ENCODE measurements around the gene KCNN3.

Gene KCNN3

GRCh38 chr1:154772606-154773506, 97.2 kb downstream of the KCNN3 start:
- DNase-seq (ENCODE audit: insufficient read length) = no peak
- TF ChIP-seq POLR2A (IDR thresholded peaks at IDR 0.05; ENCODE audit: low read depth, low read length) = no peak
- no peak for TF ChIP-seq POLR2AphosphoS5 (IDR thresholded peaks at IDR 0.05; ENCODE audit: low read depth, low read length)
- TF ChIP-seq TAF1 (IDR thresholded peaks at IDR 0.05; ENCODE audit: borderline replicate concordance, low read depth, low read length) = no peak
- FAIRE-seq = peak; percentile 40

- no peak for FAIRE-seq
- TF ChIP-seq POLR2AphosphoS5 (IDR thresholded peaks at IDR 0.05; ENCODE audit: low read depth, low read length) (no peak), POLR2A (IDR thresholded peaks at IDR 0.05; ENCODE audit: low read depth, low read length) (no peak), TAF1 (IDR thresholded peaks at IDR 0.05; ENCODE audit: borderline replicate concordance, low read depth, low read length) (no peak)
- no peak for DNase-seq (ENCODE audit: insufficient read length)
Measured at GRCh38 chr1:154772056-154772455, 98.0 kb downstream of the KCNN3 start.

- DNase-seq (ENCODE audit: insufficient read length) = no peak
- no peak for FAIRE-seq
- TF ChIP-seq TAF1 (IDR thresholded peaks at IDR 0.05; ENCODE audit: borderline replicate concordance, low read depth, low read length) (no peak), POLR2A (IDR thresholded peaks at IDR 0.05; ENCODE audit: low read depth, low read length) (no peak), POLR2AphosphoS5 (IDR thresholded peaks at IDR 0.05; ENCODE audit: low read depth, low read length) (no peak)
Measured at GRCh38 chr1:154770897-154771594, 99.0 kb downstream of the KCNN3 start.

GRCh38 chr1:154769193-154769895, 100.7 kb downstream of the KCNN3 start:
- TF ChIP-seq POLR2AphosphoS5 (IDR thresholded peaks at IDR 0.05; ENCODE audit: low read depth, low read length) (no peak), POLR2A (IDR thresholded peaks at IDR 0.05; ENCODE audit: low read depth, low read length) (no peak), TAF1 (IDR thresholded peaks at IDR 0.05; ENCODE audit: borderline replicate concordance, low read depth, low read length) (no peak)
- DNase-seq (ENCODE audit: insufficient read length) = no peak
- no peak for FAIRE-seq

- TF ChIP-seq POLR2AphosphoS5 (IDR thresholded peaks at IDR 0.05; ENCODE audit: low read depth, low read length) (no peak), TAF1 (IDR thresholded peaks at IDR 0.05; ENCODE audit: borderline replicate concordance, low read depth, low read length) (no peak), POLR2A (IDR thresholded peaks at IDR 0.05; ENCODE audit: low read depth, low read length) (no peak)
- FAIRE-seq (no peak), DNase-seq (ENCODE audit: insufficient read length) (no peak)
Measured at GRCh38 chr1:154768456-154769125, 101.5 kb downstream of the KCNN3 start.

GRCh38 chr1:154767315-154768240, 102.5 kb downstream of the KCNN3 start:
- DNase-seq (ENCODE audit: insufficient read length) = no peak
- FAIRE-seq = no peak
- TF ChIP-seq POLR2AphosphoS5 (IDR thresholded peaks at IDR 0.05; ENCODE audit: low read depth, low read length) (no peak), TAF1 (IDR thresholded peaks at IDR 0.05; ENCODE audit: borderline replicate concordance, low read depth, low read length) (no peak), POLR2A (IDR thresholded peaks at IDR 0.05; ENCODE audit: low read depth, low read length) (no peak)

- DNase-seq (ENCODE audit: insufficient read length) (no peak), FAIRE-seq (peak; percentile 33)
- TF ChIP-seq POLR2AphosphoS5 (IDR thresholded peaks at IDR 0.05; ENCODE audit: low read depth, low read length) = no peak
- no peak for TF ChIP-seq POLR2A (IDR thresholded peaks at IDR 0.05; ENCODE audit: low read depth, low read length)
- TF ChIP-seq TAF1 (IDR thresholded peaks at IDR 0.05; ENCODE audit: borderline replicate concordance, low read depth, low read length) = no peak
Measured at GRCh38 chr1:154765970-154766369, 104.1 kb downstream of the KCNN3 start.

- TF ChIP-seq POLR2AphosphoS5 (IDR thresholded peaks at IDR 0.05; ENCODE audit: low read depth, low read length) (no peak), TAF1 (IDR thresholded peaks at IDR 0.05; ENCODE audit: borderline replicate concordance, low read depth, low read length) (no peak), POLR2A (IDR thresholded peaks at IDR 0.05; ENCODE audit: low read depth, low read length) (no peak)
- DNase-seq (ENCODE audit: insufficient read length) = no peak
- FAIRE-seq = no peak
Measured at GRCh38 chr1:154764773-154765172, 105.3 kb downstream of the KCNN3 start.

GRCh38 chr1:154764181-154764580, 105.9 kb downstream of the KCNN3 start:
- TF ChIP-seq TAF1 (IDR thresholded peaks at IDR 0.05; ENCODE audit: borderline replicate concordance, low read depth, low read length) = no peak
- no peak for FAIRE-seq
- no peak for DNase-seq (ENCODE audit: insufficient read length)

- FAIRE-seq (peak; percentile 83), DNase-seq (ENCODE audit: insufficient read length) (peak; percentile 85)
- TF ChIP-seq POLR2A (IDR thresholded peaks at IDR 0.05; ENCODE audit: low read depth, low read length) = no peak
- no peak for TF ChIP-seq POLR2AphosphoS5 (IDR thresholded peaks at IDR 0.05; ENCODE audit: low read depth, low read length)
- TF ChIP-seq TAF1 (IDR thresholded peaks at IDR 0.05; ENCODE audit: borderline replicate concordance, low read depth, low read length) = no peak
Measured at GRCh38 chr1:154760469-154760933, 109.6 kb downstream of the KCNN3 start.
